Lower lobe of right lung (tissue), 2 donors: ENCODE data around the gene TBX6. TPM values are rescaled to one million over a fixed set of nuclear protein-coding genes. Genes with fewer than 3 reads are reported as not detected.
"Not testable (repeated sequence)": the region's sequence is repeated elsewhere in the genome, so short reads cannot be mapped to it uniquely, and the experiment has no call there.

ENCODE experiments used
- ATAC-seq, 2 donors: fragments of 200-7000 bp; cut with Tn5 transposase; one replicate each; pipeline ENCODE4 v1.9.1; 2020 to 2022; ENCODE audit warnings: mild to moderate bottlenecking in 2 of 2, moderate library complexity in 2 of 2
- DNase-seq: peaks from one replicate; pipeline ENCODE4 v3.0.0-alpha.2; 2020
- H3K27ac ChIP-seq: fragments of 200-600 bp; one replicate; pipeline ENCODE4 v1.8.0; 2022
- H3K27me3 ChIP-seq: fragments of 200-600 bp; one replicate; pipeline ENCODE4 v1.8.0; 2022; ENCODE audit warnings: low read depth
- H3K36me3 ChIP-seq: fragments of 200-600 bp; one replicate; pipeline ENCODE4 v1.8.0; 2022; ENCODE audit warnings: mild to moderate bottlenecking
- H3K4me1 ChIP-seq: fragments of 200-600 bp; one replicate; pipeline ENCODE4 v1.8.0; 2022
- H3K4me3 ChIP-seq: fragments of 200-600 bp; one replicate; pipeline ENCODE4 v1.8.0; 2022; ENCODE audit warnings: mild to moderate bottlenecking
- H3K9me3 ChIP-seq: fragments of 200-600 bp; one replicate; pipeline ENCODE4 v1.8.0; 2022
- CTCF ChIP-seq: fragments of 200-600 bp; IDR thresholded peaks from one replicate; pipeline ENCODE4 v1.8.0; 2022; ENCODE audit warnings: antibody characterized with exemption, mild to moderate bottlenecking
- intact Hi-C: fragments of 100-400 bp; cut with DNase I; formaldehyde crosslinking; loops from one replicate; pipeline ENCODE4 v1.11.0; 2022
- total RNA-seq: library from RNA; stranded (reverse); fragmentation: NEBNext Ultra II Directional; extraction: Animal tissue kit (Norgen Biotek cat#: 25700); gene quantifications from one replicate; pipeline ENCODE4 v1.2.1, GENCODE V29; 2021
- donor health status: DM: no; HTN: yes; CAD: no; lungs with severe emphysema.

TBX6 gene
- total RNA-seq, 1 donor from 2014 or later: 1.6 TPM

- Histone ChIP-seq H3K4me3 (no peak overlapping the region), H3K27me3 (no peaks in the 10 kb centered on the region), H3K9me3 (no peaks in the 10 kb centered on the region), H3K36me3 (peaks cover 88% of the 10 kb centered on the region), H3K4me1 (peaks cover 22% of the 10 kb centered on the region), H3K27ac (peak overlapping the region; percentile 18)
- intact Hi-C loops: no loop called here
- ATAC-seq (peak; percentile 75 to 81), DNase-seq (peak; percentile 62)
- no peak for TF ChIP-seq CTCF
These were observed 23.5 kb upstream of the TBX6 start for GRCh38 chr16:30115238-30115637.

DNA sequence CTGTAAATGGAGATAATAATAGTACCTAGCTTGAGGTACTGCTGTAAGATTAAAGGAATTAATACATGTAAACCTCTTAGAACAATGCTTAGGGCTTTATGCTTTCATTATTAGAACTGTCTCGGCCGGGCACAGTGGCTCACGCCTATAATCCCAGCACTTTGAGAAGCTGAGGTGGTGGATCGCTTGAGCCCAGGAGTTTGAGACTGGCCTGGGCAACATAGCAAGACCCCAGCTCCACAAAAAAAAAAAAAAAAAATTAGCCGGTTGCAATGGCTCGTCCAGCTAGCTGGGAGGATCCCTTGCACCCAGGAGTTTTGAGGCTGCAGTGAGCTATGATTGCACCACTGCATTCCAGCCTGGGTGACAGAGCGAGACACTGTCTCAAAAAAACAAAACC lies 23.1 kb upstream of the TBX6 start:
- H3K4me3 ChIP-seq, ATAC-seq, DNase-seq, H3K9me3 ChIP-seq, H3K27me3 ChIP-seq, intact Hi-C loops: not testable (repeated sequence)
- peaks cover 19% of the 10 kb centered on the region for H3K4me1 ChIP-seq
- H3K36me3 ChIP-seq: peaks cover 89% of the 10 kb centered on the region
- peak overlapping the region; percentile 18 for H3K27ac ChIP-seq

DNA sequence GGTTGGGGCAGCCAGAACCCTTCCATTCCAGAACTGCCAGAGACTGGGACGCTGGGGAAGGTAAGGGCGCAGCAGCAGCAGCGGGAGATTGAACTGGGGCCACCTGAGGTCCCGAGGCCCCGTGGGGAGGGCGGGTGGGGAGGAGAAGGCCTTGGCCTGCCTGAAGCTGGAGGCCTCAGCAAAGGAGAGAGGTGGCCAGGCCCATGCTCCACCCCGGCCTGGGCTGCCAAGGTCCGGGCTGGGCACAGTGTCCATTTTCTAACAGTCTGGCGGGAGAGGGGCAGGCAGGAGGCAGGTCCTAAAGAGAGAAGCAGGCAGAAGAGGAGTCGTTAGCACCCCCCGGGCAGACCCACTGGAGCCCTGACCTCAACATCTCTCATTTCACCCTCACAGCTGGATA lies 22.7 kb upstream of the TBX6 start:
- no peak overlapping the region for H3K4me3 ChIP-seq
- H3K36me3 ChIP-seq: peaks cover 89% of the 10 kb centered on the region
- no peaks in the 10 kb centered on the region for H3K27me3 ChIP-seq
- H3K27ac ChIP-seq: peak overlapping the region; percentile 27
- no peak for TF ChIP-seq CTCF
- intact Hi-C loops: no loop called here
- H3K4me1 ChIP-seq: peaks cover 16% of the 10 kb centered on the region
- no peak for DNase-seq
- no peaks in the 10 kb centered on the region for H3K9me3 ChIP-seq
- ATAC-seq: peak in 1 of 2 donors; percentile 5

GRCh38 chr16:30113711-30114333 lies 22.1 kb upstream of the TBX6 start:
- no peaks in the 10 kb centered on the region for H3K27me3 ChIP-seq
- ATAC-seq (no peak), DNase-seq (no peak)
- TF ChIP-seq CTCF: no peak
- H3K36me3 ChIP-seq: peaks cover 89% of the 10 kb centered on the region
- H3K9me3 ChIP-seq: no peaks in the 10 kb centered on the region
- H3K27ac ChIP-seq: peak overlapping the region; percentile 27
- H3K4me1 ChIP-seq: peaks cover 16% of the 10 kb centered on the region
- intact Hi-C loops: no loop called here
- no peak overlapping the region for H3K4me3 ChIP-seq

DNA sequence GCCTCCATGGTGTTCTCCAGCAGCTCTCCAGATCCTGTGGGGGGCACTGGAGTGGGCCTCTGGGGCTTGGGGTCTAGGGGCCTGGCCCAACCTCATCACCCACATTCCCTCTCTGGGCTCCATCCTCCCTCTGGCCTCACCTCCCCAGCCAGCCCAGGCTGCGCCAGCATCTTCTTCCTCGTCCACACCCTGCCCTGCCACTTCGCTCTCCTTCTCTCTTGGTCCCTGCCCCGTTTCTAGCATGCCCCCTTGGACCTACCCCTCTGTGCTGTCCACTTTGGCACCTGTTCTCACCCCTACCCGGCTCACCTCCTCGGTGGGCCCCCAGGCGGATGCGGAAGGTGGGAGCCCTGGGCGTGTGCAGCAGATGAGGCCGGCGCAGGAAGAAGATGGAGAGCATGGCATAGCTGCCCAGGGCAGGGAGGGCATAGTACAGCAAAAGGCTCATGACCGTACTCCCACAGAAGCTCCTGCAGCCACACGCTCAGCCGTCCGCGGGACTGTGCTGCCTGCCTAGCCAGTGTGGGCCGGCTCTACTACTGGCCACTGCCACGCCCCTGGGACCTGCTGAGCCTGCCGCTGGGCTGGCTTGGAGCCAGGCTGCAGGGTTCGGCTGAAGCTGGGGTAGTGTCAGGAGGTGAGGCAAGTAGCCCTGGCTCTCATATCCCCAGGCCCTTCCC lies 21.4 kb upstream of the TBX6 start, which contains the start of gene GDPD3:
Gene GDPD3, minus strand, starts transcription at position 507 of the 680 bp plus-strand sequence. Its CDS starts 59 bp downstream, at position 448.
- no peak for DNase-seq
- ATAC-seq: peak; percentile 32 to 34
- no peaks in the 10 kb centered on the region for H3K27me3 ChIP-seq
- H3K36me3 ChIP-seq: peaks cover 86% of the 10 kb centered on the region
- peaks cover 16% of the 10 kb centered on the region for H3K4me1 ChIP-seq
- no peak within 1 kb of the TSS for H3K4me3 ChIP-seq
- no peaks in the 10 kb centered on the region for H3K9me3 ChIP-seq
- intact Hi-C loops: no loop called here
- H3K27ac ChIP-seq: peak within 1 kb of the TSS; percentile 27
- no peak for TF ChIP-seq CTCF
